Right lobe of liver (tissue), 6 donors: ENCODE data around the gene ULK4. TPM values are rescaled to one million over a fixed set of nuclear protein-coding genes. Genes with fewer than 3 reads are reported as not detected.

Experiments used
- ATAC-seq, 4 donors: fragments of 200-7000 bp; cut with Tn5 transposase; one replicate each; pipeline ENCODE4 v1.9.1; 2020; ENCODE audit warnings: mild to moderate bottlenecking in 4 of 4, moderate library complexity in 4 of 4
- DNase-seq, 3 donors: peaks; one replicate each; pipeline ENCODE4 v3.0.0-alpha.2; 2020
- H3K27ac ChIP-seq, 3 donors: fragments of 200-600 bp; one replicate each; pipeline ENCODE4 v1.8.0; 2022
- H3K27me3 ChIP-seq, 2 donors: fragments of 200-600 bp; one replicate each; pipeline ENCODE4 v1.8.0; 2022
- H3K36me3 ChIP-seq, 4 donors: fragments of 200-600 bp; sonication (generic) in 1 of 4; one replicate each; pipeline versions ENCODE4 v1.5.1 to v1.8.0; 2017 to 2022; ENCODE audit warnings: control low read depth in 1 of 4
- H3K4me1 ChIP-seq, 4 donors: fragments of 200-600 bp; sonication (generic) in 1 of 4; one replicate each; pipeline versions ENCODE4 v1.5.1 to v1.8.0; 2017 to 2022; ENCODE audit warnings: control low read depth in 1 of 4
- H3K4me3 ChIP-seq, 3 donors: fragments of 200-600 bp; one replicate each; pipeline ENCODE4 v1.8.0; 2022
- H3K9me3 ChIP-seq, 4 donors: fragments of 200-600 bp; sonication (generic) in 1 of 4; one replicate each; pipeline versions ENCODE4 v1.5.1 to v1.8.0; 2017 to 2022; ENCODE audit warnings: control low read depth in 1 of 4
- CTCF ChIP-seq, 4 donors: fragments of 200-600 bp in 3 of 4; fragments of 450-650 bp in 1 of 4; IDR thresholded peaks; one replicate each; pipeline versions ENCODE4 v1.5.1 to v1.8.0; 2016 to 2022; ENCODE audit warnings: antibody characterized with exemption in 4 of 4, mild to moderate bottlenecking in 2 of 4
- POLR2A ChIP-seq: fragments of 450-650 bp; IDR thresholded peaks from one replicate; pipeline ENCODE4 v1.6.1; 2017; ENCODE audit warnings: antibody characterized with exemption, mild to moderate bottlenecking
- WGBS: methylation state at CpG from one replicate; pipeline ENCODE4 v1.1.6; 2018; ENCODE audit warnings: low coverage, low lambda C conversion rate; ENCODE audit not compliant: insufficient coverage; ENCODE audit errors: missing lambda C conversion rate; 5-methylcytosine and 5-hydroxymethylcytosine counted together
- intact Hi-C, 2 donors: fragments of 100-400 bp; cut with DNase I; formaldehyde crosslinking; loops; one replicate each; pipeline versions ENCODE4 v1.11.2 to v1.14.1; 2022
- total RNA-seq, 6 experiments: library from RNA; depleted of rRNA in 2 of 6; stranded (reverse); fragments of >200 nt in 2 of 6; fragmentation: NEBNext Ultra II Directional in 3 of 6; extraction: Animal tissue kit (Norgen Biotek cat#: 25700) in 3 of 6; gene quantifications; one replicate each; pipeline versions ENCODE4 v1.1.0 to v1.2.4, GENCODE V29; 2016 to 2023
- donor health status: DM: no; HTN: yes; CAD: no.
- donor health status: DM: no; HTN: no; CAD: no.
- donor health status: DM: no; HTN: no; CAD: no.
- donor health status: DM: no; HTN: yes; CAD: no.
- donor health status: DM: no; HTN: yes; CAD: no.

The ULK4 gene
- total RNA-seq, 6 experiments from 2014 or later, result 2.8 to 5.6 (median 4.9) TPM

DNA sequence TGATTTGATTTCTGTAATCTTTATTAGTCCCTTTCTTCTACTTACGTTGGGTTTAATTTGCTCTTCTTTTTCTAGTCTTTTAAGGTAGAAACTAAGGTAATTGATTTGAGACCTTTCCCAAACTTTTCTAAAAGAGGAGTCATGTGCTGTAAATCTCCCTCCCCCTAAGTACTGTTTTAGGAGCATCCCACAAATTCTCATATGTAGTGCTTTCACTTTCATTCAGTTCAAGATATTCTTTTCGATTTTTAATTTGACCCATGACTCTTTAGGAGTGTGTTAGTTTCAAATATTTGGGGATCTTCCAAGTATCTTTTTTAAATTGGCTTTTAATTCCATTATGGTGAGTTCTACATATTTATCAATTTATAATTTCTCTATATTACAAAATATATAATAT, 520.8 kb downstream of the ULK4 start:
- peak in 3 of 4 donors; percentile 51 to 55 (median 53) for ATAC-seq
- TF ChIP-seq CTCF (IDR thresholded peaks at IDR 0.05) (no peak), POLR2A (no peak)
- Histone ChIP-seq H3K27me3 (no peaks in the 10 kb centered on the region), H3K9me3 (no peaks in the 10 kb centered on the region), H3K4me1 (peaks cover 0 to 7% (median 3%) of the 10 kb centered on the region in 4 donors), H3K4me3 (peak overlapping the region in 1 of 3 donors; percentile 26), H3K36me3 (no peaks in the 10 kb centered on the region), H3K27ac (peak overlapping the region in 1 of 3 donors; percentile 9)
- intact Hi-C loops, result no loop called here
- no peak for DNase-seq
- WGBS, result 34% methylated on average over 2 of the region's 2 CpGs

DNA sequence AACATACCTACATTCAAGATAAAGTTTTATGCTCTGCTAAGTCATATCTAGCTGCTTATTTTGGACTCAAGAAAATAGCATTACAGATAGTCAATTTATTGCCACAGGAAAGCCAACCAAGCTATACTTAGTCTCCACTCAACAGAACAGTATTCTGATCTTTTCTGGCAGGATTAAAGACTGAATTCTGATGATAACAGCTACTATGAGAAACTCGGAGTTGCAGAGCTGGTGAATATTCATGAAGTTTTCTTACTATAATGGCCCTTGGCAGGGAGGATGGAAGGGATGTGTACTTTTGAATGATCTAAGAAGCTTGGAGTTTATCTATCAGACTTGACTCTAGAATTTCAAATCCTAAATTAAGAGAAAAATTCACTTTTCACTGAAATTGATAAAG, 524.9 kb downstream of the ULK4 start:
- Histone ChIP-seq H3K9me3 (no peaks in the 10 kb centered on the region), H3K4me1 (peaks cover 0 to 4% (median 1%) of the 10 kb centered on the region in 4 donors), H3K27me3 (no peaks in the 10 kb centered on the region), H3K36me3 (no peaks in the 10 kb centered on the region), H3K27ac (no peak overlapping the region), H3K4me3 (no peak overlapping the region)
- intact Hi-C loops, result no loop called here
- no peak for TF ChIP-seq POLR2A
- DNase-seq (no peak), ATAC-seq (no peak)
- WGBS, result 75% methylated on average over 1 of the region's 1 CpG

- no peak overlapping the region for H3K4me3 ChIP-seq
- H3K36me3 ChIP-seq, result no peaks in the 10 kb centered on the region
- TF ChIP-seq POLR2A, result no peak
- no peak for TF ChIP-seq CTCF (IDR thresholded peaks at IDR 0.05)
- DNase-seq (no peak), ATAC-seq (no peak)
- no peaks in the 10 kb centered on the region for H3K9me3 ChIP-seq
- WGBS, result 61% methylated on average over 2 of the region's 2 CpGs
- H3K27me3 ChIP-seq, result no peaks in the 10 kb centered on the region
- no peaks in the 10 kb centered on the region for H3K4me1 ChIP-seq
- H3K27ac ChIP-seq, result no peak overlapping the region
- intact Hi-C loops, result no loop called here
These were observed 527.1 kb downstream of the ULK4 start for GRCh38 chr3:41434781-41435180.

DNA sequence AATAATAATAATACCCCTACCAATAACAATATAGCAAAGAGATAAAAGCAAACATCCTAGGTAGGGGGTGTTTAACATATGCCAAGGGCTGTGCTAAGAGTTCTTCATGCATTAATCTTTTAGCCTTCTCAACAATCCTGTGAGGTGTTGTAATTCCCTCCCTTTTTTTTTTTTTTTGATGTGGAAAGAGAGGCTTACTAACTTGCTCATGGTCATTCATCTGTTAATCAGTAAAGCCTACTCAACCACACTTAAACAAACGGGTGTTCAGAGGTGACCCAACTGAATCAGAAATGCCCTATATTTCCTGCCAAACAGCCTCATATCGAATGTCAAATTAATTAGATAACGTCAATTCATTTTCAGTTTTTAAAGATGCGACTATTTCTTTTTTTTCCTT, 530.5 kb downstream of the ULK4 start:
- Histone ChIP-seq H3K27me3 (no peaks in the 10 kb centered on the region), H3K4me1 (no peaks in the 10 kb centered on the region), H3K36me3 (no peaks in the 10 kb centered on the region), H3K27ac (no peak overlapping the region), H3K4me3 (no peak overlapping the region), H3K9me3 (no peaks in the 10 kb centered on the region)
- no peak for ATAC-seq
- no peak for DNase-seq
- intact Hi-C loops, result no loop called here
- TF ChIP-seq POLR2A, result no peak
- TF ChIP-seq CTCF (IDR thresholded peaks at IDR 0.05), result no peak
- 95% methylated on average over 3 of the region's 4 CpGs for WGBS

DNA sequence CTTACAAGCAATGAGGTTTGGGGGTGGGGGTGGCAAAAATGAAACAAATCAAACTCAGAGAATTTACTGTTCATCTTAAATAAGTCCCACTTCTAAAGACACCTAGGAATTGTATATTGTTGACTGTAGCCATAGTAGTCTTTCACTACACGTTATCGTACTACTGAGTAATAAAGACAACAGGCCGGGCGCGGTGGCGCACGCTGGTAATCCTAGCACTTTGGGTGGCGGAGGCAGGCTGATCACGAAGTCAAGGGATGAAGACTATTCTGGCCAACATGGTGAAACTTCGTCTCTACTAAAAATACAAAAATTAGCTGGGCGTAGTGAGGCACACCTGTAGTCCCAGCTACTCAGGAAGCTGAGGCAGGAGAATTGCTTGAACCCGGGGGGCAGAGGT, 531.0 kb downstream of the ULK4 start:
- Histone ChIP-seq H3K9me3 (no peaks in the 10 kb centered on the region), H3K4me3 (no peak overlapping the region), H3K4me1 (no peaks in the 10 kb centered on the region), H3K27ac (no peak overlapping the region), H3K36me3 (no peaks in the 10 kb centered on the region), H3K27me3 (no peaks in the 10 kb centered on the region)
- intact Hi-C loops, result no loop called here
- DNase-seq (no peak), ATAC-seq (no peak)
- no peak for TF ChIP-seq POLR2A
- TF ChIP-seq CTCF (IDR thresholded peaks at IDR 0.05), result no peak
- 94% methylated on average over 11 of the region's 12 CpGs for WGBS
